GM12874 (cell line): ENCODE results near the gene OR4D10.

Experiments
- CTCF ChIP-seq: IDR thresholded peaks from 2 replicates; pipeline ENCODE4 v1.5.1; 2011; ENCODE audit warnings: low read depth, mild to moderate bottlenecking, control low read depth, low read length, moderate library complexity; ENCODE audit not compliant: insufficient read depth

Gene OR4D10

DNA sequence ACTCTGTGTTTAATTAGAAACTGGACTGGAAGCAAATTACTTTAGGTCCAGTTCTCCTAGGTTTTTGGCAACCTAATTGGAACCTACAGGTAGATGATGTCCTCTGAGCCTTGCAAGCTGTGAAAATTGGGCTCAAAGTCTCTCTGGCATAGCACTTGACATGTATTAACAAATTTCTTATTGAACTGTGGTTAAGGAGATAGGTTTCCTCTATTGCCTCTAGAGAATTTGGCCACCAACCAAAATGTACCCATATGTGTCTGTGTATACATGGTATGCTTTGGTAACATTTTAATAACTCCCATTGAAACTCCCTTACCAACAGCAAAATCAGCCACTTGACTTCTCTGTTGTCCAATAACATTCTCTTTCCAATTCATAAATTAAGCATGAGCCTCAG, at the start of gene OR4D10:
Gene OR4D10 (plus strand): TSS at position 301 of the 400 bp plus-strand sequence. CDS start 4,115 bp downstream, outside the sequence.
- TF ChIP-seq CTCF: no peak

GRCh38 chr11:59423835-59424234, 49.3 kb upstream of the OR4D10 start:
- no peak for TF ChIP-seq CTCF

DNA sequence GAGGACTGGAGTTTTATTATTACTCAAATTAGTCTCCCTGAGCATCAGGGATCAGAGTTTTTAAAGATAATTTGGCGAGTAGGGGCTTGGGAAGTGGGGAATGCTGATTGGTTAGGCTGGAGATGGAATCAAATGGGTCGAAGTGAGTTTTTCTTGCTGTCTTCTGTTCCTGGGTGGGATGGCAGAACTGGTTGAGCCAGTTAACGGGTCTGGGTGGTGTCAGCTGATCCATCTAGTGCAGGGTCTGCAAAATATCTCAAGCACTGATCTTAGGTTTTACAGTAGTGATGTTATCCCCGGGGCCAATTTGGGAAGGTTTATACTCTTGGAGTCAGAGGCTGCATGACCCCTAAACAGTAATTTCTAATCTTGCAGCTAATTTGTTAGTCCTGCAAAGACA, 48.0 kb upstream of the OR4D10 start:
- no peak for TF ChIP-seq CTCF

DNA sequence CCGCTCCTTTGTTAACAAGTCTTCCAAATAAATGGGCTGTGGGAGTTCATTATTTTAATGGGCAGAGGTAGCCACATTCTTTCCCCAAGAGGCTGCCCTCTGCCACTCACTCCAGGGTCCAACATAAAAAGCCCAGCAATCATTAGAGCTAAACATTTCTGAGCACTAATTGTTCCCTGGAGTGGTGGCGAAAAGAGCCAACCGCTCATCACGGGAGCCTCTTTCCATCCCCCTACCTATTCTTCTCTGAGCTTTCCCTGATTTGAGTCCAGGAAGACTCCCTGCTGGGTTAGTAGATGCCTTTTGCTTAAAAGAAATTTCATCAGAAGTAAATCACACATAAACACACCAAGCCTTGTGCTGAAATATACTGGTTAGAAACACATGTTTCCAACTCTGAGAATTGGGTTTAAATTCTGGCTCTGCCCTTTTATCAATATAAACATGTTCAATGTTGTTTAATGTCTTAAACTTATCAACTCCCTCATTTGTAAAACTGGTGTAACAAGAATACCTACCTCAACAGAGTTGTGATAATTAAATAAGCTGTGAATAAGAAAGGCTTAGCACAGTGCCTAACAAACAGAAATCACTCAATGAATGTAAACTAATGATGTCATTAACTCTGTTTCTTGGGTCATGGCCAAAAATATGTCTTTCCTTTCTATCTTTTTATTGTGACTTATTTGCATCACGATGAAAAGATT, 46.6 kb upstream of the OR4D10 start, which contains the start of gene OR5A2:
Gene OR5A2 (minus strand): TSS at position 53 of the 707 bp plus-strand sequence. CDS start 3,460 bp downstream, outside the sequence.
- no peak for TF ChIP-seq CTCF

- TF ChIP-seq CTCF: no peak
These were observed 46.1 kb upstream of the OR4D10 start for GRCh38 chr11:59427068-59427382.

DNA sequence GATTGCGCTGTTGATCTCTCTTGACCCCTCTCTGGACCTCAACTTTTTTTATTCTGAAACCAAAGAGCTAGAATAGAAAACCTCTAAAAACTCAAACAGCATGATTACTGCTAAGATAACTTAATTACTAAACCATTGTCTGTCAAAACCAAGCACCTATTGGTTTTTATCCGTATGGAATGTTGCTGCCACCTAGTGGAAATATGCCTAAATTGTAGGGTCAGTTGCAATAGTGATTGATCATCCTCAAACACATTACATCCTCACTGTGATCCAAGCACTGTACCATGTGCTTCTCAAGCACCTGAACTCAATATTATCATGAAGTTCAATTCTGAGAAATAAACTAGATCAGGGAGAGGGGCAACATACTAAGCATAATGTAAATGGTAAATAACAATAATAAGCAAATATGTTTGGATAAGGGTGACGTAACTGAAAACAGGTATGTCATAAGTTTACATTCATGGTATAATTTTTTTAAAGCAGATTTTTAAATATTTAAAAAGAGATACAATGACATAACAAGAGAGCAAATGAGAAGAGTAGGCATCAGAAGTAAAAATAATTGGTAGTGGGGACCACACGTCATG, 43.1 kb upstream of the OR4D10 start:
- peak; percentile 65 for TF ChIP-seq CTCF

GRCh38 chr11:59436169-59436568, 36.9 kb upstream of the OR4D10 start, which contains the start of gene OR5A1:
Gene OR5A1, plus strand, starts transcription at chr11:59436469. Its CDS starts 6,700 bp downstream, at chr11:59443169.
- no peak for TF ChIP-seq CTCF
